GM18858 (cell line): ENCODE measurements around the gene BTAF1.
"Not testable (repeated sequence)": the region's sequence is repeated elsewhere in the genome, so short reads cannot be mapped to it uniquely, and the experiment has no call there.

Experiments
- ATAC-seq: cut with Tn5 transposase; IDR thresholded peaks from one replicate; pipeline ENCODE4 v1.9.1; 2021; ENCODE audit not compliant: unreplicated experiment

Gene BTAF1

GRCh38 chr10:91976317-91977051 is 52.9 kb downstream of the BTAF1 start:
- no peak for ATAC-seq

DNA sequence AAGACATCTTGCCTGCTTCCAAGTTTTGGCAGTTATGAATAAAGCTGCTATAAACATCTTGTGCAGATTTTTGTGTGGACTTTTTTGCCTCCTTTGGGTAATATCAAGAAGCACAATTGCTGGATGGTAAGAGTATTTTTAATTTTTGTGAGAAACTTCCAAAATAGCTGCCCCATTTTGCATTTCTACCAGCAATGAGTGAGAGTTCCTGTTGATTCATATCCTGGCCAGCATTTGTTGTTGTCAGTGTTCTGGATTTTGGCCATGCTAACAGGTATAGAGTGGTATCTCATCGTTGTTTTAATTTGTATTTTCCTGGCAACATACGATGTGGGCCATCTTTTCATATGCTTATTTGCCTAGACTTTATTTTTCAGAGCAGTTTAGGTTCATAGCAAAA is 53.9 kb downstream of the BTAF1 start:
- no peak for ATAC-seq

DNA sequence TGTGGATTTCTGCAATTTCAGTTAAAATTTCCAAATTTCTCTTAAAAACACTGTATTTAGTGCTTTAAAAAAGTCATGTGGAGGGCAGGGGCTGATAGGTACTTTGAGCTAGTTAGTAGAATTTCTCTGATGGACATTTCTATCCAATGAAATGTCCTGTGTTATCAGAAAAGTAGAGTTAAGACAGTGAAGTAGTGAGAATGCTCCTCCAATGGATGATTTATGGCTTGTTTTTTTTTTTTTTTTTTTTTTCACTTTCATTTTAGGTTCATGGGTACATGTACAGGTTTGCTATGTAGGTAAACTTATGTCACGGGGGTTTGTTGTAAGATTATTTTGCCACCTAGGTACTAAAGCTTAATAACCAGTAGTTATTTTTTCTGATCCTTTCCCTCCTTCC is 55.0 kb downstream of the BTAF1 start:
- no peak for ATAC-seq

DNA sequence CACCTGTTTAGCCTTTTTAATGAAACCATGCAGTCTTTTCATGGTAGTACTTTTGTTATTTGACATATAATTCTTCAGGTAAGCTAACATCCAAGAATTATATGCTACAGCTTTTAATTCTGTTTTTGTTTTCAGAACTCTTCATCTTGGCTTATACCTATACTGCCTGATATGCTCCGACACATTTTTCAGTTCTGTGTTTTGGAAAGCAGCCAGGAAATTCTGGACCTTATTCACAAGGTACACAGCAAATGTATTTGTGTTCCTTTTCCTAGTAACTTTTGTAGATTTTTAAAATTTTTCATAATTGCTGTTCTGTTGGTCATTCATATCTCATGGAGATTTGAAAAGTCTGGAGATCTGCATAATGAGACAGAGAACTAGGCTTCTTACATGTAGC is 56.7 kb downstream of the BTAF1 start:
- no peak for ATAC-seq

- no peak for ATAC-seq
These were observed 59.8 kb downstream of the BTAF1 start for GRCh38 chr10:91983416-91983815.

- ATAC-seq: no peak
These were observed 63.9 kb downstream of the BTAF1 start for GRCh38 chr10:91987397-91988037.

DNA sequence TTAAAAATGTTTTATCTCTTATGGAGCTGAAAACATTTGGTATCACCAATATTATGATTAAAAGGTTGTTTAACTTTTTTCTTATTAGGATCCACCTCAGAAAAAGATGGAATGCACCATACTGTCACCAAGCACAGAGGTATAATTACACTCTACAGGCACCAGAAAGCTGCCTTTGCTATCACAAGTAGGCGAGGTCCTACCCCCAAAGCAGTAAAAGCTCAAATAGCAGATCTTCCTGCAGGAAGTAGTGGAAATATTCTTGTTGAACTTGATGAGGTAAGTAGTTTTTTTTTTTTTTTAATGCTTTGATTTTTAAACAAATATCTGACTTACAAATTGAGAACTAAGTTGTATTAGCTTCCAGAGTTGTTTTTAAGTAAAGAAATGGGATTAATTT is 68.5 kb downstream of the BTAF1 start:
- no peak for ATAC-seq

DNA sequence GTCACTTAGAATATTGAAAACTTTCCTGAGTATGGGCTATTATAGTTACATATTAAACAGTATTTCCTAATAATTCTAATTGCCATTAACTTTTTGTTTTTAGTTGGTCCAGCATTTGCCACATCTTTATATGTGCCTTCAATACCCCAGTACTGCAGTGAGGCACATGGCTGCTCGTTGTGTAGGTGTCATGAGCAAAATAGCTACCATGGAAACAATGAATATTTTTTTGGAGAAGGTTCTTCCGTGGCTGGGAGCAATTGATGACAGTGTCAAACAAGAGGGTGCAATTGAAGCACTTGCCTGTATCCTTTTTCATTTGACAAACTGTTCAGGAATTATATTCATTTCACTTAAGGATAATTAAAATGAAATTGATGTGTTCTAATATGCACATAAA is 72.7 kb downstream of the BTAF1 start:
- no peak for ATAC-seq

DNA sequence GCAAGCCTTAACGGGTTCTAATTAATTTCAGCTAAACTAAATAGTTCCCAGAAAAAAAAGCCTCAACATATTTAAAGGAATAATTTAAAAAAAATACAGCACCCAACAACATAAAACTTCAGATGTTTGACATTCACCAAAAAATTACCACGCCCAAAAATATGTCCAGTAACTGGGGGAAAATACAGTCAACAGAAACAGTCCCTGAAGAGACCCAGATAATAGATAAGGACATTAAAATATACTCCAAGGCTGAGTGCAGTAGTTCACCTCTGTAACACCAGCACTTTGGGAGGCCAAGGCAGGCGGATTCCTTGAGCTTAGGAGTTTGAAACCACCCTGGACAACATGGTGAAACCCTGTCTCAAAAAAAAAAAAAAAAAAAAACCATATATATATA is 78.0 kb downstream of the BTAF1 start:
- ATAC-seq: no peak

- no peak for ATAC-seq
These were observed 78.4 kb downstream of the BTAF1 start for GRCh38 chr10:92001995-92002394.

DNA sequence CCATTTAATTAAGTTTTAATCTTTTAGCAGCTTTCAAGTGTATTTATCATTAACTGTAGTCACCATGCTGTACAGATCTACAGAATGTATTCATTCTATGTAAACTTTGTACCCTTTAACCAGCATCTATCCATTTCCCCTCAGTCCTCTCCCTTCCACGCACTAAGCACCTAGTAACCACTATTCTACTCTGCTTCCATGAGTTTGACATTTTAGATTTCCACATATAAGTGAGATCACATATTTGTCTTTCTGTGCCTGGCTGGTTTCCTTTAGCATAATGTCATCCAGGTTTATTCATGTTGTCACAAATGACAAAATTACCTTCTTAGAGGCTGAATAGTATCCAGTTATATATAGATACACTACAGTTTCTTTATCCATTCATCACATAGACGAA is 79.7 kb downstream of the BTAF1 start:
- ATAC-seq: no peak

- ATAC-seq: no peak
These were observed 82.4 kb downstream of the BTAF1 start for GRCh38 chr10:92005978-92006377.

- no peak for ATAC-seq
These were observed 85.9 kb downstream of the BTAF1 start for GRCh38 chr10:92009445-92009844.

- no peak for ATAC-seq
These were observed 86.6 kb downstream of the BTAF1 start for GRCh38 chr10:92010047-92010735.

DNA sequence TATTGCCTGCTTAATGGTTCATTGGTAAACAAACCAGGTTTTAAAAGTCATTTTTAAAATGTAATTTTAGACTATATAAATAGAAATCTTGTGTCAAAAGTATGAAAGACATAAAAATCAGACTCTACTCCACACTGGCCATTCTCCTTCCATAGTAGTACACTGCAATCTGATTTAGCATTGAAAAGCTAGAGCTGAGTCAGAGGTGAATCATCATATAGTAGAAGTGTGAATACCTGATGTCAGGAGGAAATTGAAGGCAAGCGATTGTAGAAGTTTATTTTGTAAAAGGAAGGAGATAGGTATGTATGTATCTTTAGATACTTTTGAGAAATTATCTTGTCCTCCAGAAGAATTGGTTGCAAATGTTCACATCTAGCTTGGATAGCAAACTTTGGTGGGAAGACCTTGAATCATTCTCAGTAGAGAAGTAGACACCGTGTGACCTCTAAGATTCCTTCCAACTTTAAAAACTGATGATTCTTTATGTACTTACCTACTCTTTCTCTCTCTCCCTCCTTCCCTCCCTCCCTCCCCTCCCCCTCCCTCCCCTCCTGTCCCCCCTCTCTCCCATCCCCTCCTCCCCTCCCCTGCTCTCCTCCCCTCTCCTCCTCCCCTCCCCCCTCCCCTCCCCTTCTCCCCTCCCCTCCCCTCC is 88.1 kb downstream of the BTAF1 start:
- no peak for ATAC-seq

- no peak for ATAC-seq
These were observed 91.0 kb downstream of the BTAF1 start for GRCh38 chr10:92014620-92015019.

DNA sequence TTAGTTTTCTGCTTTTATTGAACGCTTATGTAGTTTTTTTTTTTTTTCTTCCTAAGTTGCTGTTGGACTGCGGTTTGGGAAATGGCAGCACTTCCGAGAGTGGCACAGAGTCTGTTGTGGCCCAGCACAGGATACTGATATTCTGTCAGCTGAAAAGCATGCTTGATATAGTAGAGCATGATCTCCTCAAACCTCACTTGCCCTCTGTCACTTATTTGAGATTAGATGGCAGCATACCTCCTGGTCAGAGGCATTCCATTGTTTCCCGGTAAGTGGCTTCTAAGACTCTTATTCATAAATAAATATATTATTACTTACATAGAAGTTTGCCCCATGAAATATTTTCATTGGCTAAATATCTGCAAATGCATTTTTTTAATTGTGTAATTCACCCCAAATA is 101.1 kb downstream of the BTAF1 start:
- ATAC-seq: no peak

DNA sequence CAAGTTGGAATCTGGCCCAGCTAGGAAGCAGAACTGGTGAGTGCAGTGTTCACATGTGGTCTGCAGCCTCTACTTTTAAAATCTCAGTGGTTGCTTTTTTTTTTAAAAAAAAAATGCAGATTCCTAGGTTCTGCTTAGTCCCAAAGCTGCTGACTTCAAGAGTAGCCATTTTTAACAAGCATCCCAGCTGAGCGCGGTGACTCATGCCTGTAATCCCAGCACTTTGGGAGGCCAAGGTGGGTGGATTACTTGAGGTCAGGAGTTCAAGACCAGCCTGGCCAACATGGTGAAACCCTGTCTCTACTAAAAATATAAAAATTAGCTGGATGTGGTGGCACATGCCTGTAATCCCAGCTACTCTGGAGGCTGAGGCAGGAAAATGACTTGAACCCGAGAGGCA is 101.8 kb downstream of the BTAF1 start:
- not testable (repeated sequence) for ATAC-seq

DNA sequence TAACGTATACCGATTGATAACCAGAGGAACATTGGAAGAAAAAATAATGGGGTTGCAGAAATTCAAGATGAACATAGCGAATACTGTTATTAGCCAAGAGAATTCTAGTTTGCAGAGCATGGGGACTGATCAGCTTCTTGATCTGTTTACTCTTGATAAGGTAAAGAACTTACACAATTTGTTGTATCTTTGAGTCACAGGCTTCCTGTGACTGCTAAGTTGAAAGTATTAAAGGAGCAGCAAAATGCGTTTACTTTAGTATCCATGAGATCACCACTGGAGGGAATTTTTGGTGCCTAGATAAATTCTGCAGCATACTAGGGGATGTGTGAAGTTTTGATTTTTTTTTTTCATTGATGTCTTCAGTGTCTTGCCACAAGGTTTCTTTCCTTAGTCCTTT is 103.6 kb downstream of the BTAF1 start:
- ATAC-seq: no peak

GRCh38 chr10:92031580-92031979 is 108.0 kb downstream of the BTAF1 start:
- ATAC-seq: no peak

DNA sequence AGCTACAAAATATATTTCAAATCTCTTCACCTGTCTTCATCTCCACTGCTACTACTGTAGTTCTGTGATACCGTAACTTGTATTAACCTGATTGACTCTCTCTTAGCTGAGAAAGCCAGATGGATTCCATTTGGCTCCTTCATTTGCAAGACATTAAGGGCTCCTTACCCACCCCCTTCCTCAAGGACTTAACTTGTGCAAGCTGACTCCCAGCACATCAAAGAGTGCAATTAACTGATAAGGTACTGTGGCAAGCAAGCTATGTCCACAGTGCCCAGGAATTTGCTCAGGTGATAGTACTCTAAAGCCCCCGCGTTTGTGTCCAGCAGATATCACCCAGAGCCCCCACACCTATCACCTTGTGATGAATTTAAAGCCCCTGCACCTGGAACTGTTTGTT is 109.5 kb downstream of the BTAF1 start:
- not testable (repeated sequence) for ATAC-seq

DNA sequence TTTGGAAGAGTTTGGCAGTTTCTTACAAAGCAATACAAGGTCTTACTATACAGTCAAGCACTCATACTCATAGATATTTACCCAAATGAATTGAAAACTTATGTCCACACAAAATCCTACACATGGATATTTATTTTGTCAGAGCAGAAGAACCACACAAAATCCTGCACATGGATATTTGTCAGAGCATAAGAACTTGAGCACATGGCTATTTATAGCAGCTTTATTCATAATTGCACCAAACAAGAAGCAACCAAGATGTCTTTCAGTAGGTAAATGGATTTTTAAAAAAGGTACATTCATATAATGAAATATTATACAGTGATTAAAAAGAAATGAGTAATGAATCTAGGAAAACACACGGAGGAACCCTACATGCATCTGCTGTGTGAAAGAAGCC is 115.4 kb downstream of the BTAF1 start:
- ATAC-seq: no peak
